CD4-positive, CD25-positive, alpha-beta regulatory T cell (primary cell): ENCODE measurements around the gene MTA1. TPM values are rescaled to one million over a fixed set of nuclear protein-coding genes. Genes with fewer than 3 reads are reported as not detected.

Experiments
- ATAC-seq, 2 donors: fragments of 150-1000 bp; cut with Tn5 transposase; one replicate each; pipeline ENCODE4 v1.10.0; 2021; ENCODE audit warnings: low read depth in 2 of 2, moderate number of reproducible peaks in 2 of 2, moderate library complexity in 1 of 2
- DNase-seq, 3 donors: peaks; one replicate each; pipeline versions ENCODE4 v3.0.0 to v3.0.0-alpha.2; 2012 to 2022; ENCODE audit warnings: mixed read lengths in 1 of 3
- H3K27ac ChIP-seq: one replicate; pipeline ENCODE4 v1.7.0; 2013; ENCODE audit warnings: mild to moderate bottlenecking, low read length; ENCODE audit not compliant: insufficient read depth, poor library complexity, severe bottlenecking
- H3K27me3 ChIP-seq: one replicate; pipeline ENCODE4 v1.7.0; 2013; ENCODE audit warnings: low read length; ENCODE audit not compliant: control insufficient read depth, insufficient read depth
- H3K36me3 ChIP-seq: one replicate; pipeline ENCODE4 v1.7.0; 2013; ENCODE audit warnings: mild to moderate bottlenecking, low read length, moderate library complexity; ENCODE audit not compliant: control insufficient read depth, insufficient read depth
- H3K4me1 ChIP-seq: 2 replicates; pipeline ENCODE4 v1.7.0; 2013; ENCODE audit warnings: mild to moderate bottlenecking, low read length; ENCODE audit not compliant: insufficient read depth, control insufficient read depth, poor library complexity, severe bottlenecking
- H3K4me3 ChIP-seq: one replicate; pipeline ENCODE4 v1.7.0; 2013; ENCODE audit warnings: low read depth, mild to moderate bottlenecking, low read length, moderate library complexity
- H3K9me3 ChIP-seq, 2 experiments: 1 replicate in 1 of 2; 2 replicates in 1 of 2; pipeline ENCODE4 v1.7.0; 2013; ENCODE audit warnings: low read length in 2 of 2, mild to moderate bottlenecking in 1 of 2, moderate library complexity in 1 of 2; ENCODE audit not compliant: control insufficient read depth in 2 of 2
- H3K27ac Mint-ChIP-seq, 3 donors: one replicate each; pipeline ENCODE4 v1.8.0; 2020 to 2022; ENCODE audit warnings: mild to moderate bottlenecking in 3 of 3, mixed read lengths in 3 of 3, moderate library complexity in 2 of 3
- H3K27me3 Mint-ChIP-seq: one replicate; pipeline ENCODE4 v1.8.0; 2022; ENCODE audit warnings: mild to moderate bottlenecking, mixed read lengths
- H3K36me3 Mint-ChIP-seq: one replicate; pipeline ENCODE4 v1.8.0; 2020; ENCODE audit warnings: mixed read lengths
- H3K4me1 Mint-ChIP-seq, 4 donors: one replicate each; pipeline ENCODE4 v1.8.0; 2020 to 2022; ENCODE audit warnings: mixed read lengths in 4 of 4, mild to moderate bottlenecking in 1 of 4
- H3K4me3 Mint-ChIP-seq, 4 donors: one replicate each; pipeline ENCODE4 v1.8.0; 2020 to 2022; ENCODE audit warnings: mild to moderate bottlenecking in 4 of 4, mixed read lengths in 4 of 4, moderate library complexity in 3 of 4
- H3K9me3 Mint-ChIP-seq, 7 donors: one replicate each; pipeline ENCODE4 v1.8.0; 2020 to 2022; ENCODE audit warnings: mixed read lengths in 7 of 7, mild to moderate bottlenecking in 3 of 7, moderate library complexity in 2 of 7
- polyA plus RNA-seq, 4 donors: library from polyadenylated mRNA; unstranded; fragments of 300-500 nt; fragmentation: Illumina TruSeq; gene quantifications; one replicate each; pipeline ENCODE4 v1.2.3, GENCODE V29; 2021
- total RNA-seq: library from RNA; stranded (reverse); gene quantifications from one replicate; pipeline ENCODE4 v1.2.3, GENCODE V29; 2022

MTA1 gene
- total and polyA plus RNA-seq, 5 donors from 2014 or later: 2.5 to 123 (median 3.1) TPM

- peaks cover 5% of the 10 kb centered on the region for H3K27me3 Mint-ChIP-seq
- H3K4me3 Mint-ChIP-seq: peak overlapping the region; percentile 87 to 95 (median 90)
- no peak overlapping the region for H3K4me3 ChIP-seq
- H3K9me3 ChIP-seq: no peaks in the 10 kb centered on the region
- peak overlapping the region; percentile 84 to 95 (median 91) for H3K27ac Mint-ChIP-seq
- peak overlapping the region; percentile 100 for H3K27ac ChIP-seq
- no peaks in the 10 kb centered on the region for H3K36me3 ChIP-seq
- peak; percentile 74 to 87 (median 80) for DNase-seq
- H3K4me1 Mint-ChIP-seq: peaks cover 0 to 38% (median 3%) of the 10 kb centered on the region in 4 donors
- peaks cover 48% of the 10 kb centered on the region for H3K4me1 ChIP-seq
- ATAC-seq: peak; percentile 2
- no peaks in the 10 kb centered on the region for H3K27me3 ChIP-seq
- no peaks in the 10 kb centered on the region for H3K9me3 Mint-ChIP-seq
- no peaks in the 10 kb centered on the region for H3K36me3 Mint-ChIP-seq
Observed at GRCh38 chr14:105491366-105491973, 71.8 kb downstream of the MTA1 start.

- ATAC-seq (no peak), DNase-seq (peak in 1 of 3 donors; percentile 0)
- Histone ChIP-seq H3K27me3 (no peaks in the 10 kb centered on the region), H3K36me3 (no peaks in the 10 kb centered on the region), H3K9me3 (no peaks in the 10 kb centered on the region), H3K27ac (peak overlapping the region; percentile 100), H3K4me3 (no peak overlapping the region), H3K4me1 (peaks cover 40% of the 10 kb centered on the region)
- peaks cover 5% of the 10 kb centered on the region for H3K27me3 Mint-ChIP-seq
- no peaks in the 10 kb centered on the region for H3K9me3 Mint-ChIP-seq
- peak overlapping the region in 2 of 3 donors; percentile 84 to 85 for H3K27ac Mint-ChIP-seq
- H3K4me3 Mint-ChIP-seq: peak overlapping the region; percentile 83 to 95 (median 88)
- H3K4me1 Mint-ChIP-seq: peaks cover 0 to 34% (median 3%) of the 10 kb centered on the region in 4 donors
- no peaks in the 10 kb centered on the region for H3K36me3 Mint-ChIP-seq
Observed at GRCh38 chr14:105492031-105492970, 72.7 kb downstream of the MTA1 start.

- no peaks in the 10 kb centered on the region for H3K27me3 ChIP-seq
- no peaks in the 10 kb centered on the region for H3K36me3 ChIP-seq
- Mint-ChIP-seq H3K4me3 (peak overlapping the region in 2 of 4 donors; percentile 52 to 63), H3K27me3 (peaks cover 5% of the 10 kb centered on the region), H3K4me1 (peaks cover 0 to 28% (median 3%) of the 10 kb centered on the region in 4 donors), H3K36me3 (no peaks in the 10 kb centered on the region), H3K27ac (peak overlapping the region in 1 of 3 donors; percentile 9), H3K9me3 (no peaks in the 10 kb centered on the region)
- no peak overlapping the region for H3K4me3 ChIP-seq
- ATAC-seq: no peak
- peaks cover 31% of the 10 kb centered on the region for H3K4me1 ChIP-seq
- H3K27ac ChIP-seq: no peak overlapping the region
- H3K9me3 ChIP-seq: no peaks in the 10 kb centered on the region
- DNase-seq: peak in 2 of 3 donors; percentile 1 to 3
Observed at GRCh38 chr14:105492971-105493871, 73.6 kb downstream of the MTA1 start.

- Histone ChIP-seq H3K4me3 (no peak overlapping the region), H3K9me3 (no peaks in the 10 kb centered on the region), H3K36me3 (no peaks in the 10 kb centered on the region), H3K4me1 (peaks cover 23% of the 10 kb centered on the region), H3K27ac (no peak overlapping the region), H3K27me3 (no peaks in the 10 kb centered on the region)
- peaks cover 0 to 23% (median 3%) of the 10 kb centered on the region in 4 donors for H3K4me1 Mint-ChIP-seq
- peak in 1 of 3 donors; percentile 6 for DNase-seq
- H3K27me3 Mint-ChIP-seq: peaks cover 5% of the 10 kb centered on the region
- ATAC-seq: no peak
- no peaks in the 10 kb centered on the region for H3K9me3 Mint-ChIP-seq
- peak overlapping the region in 2 of 3 donors; percentile 9 to 59 for H3K27ac Mint-ChIP-seq
- no peaks in the 10 kb centered on the region for H3K36me3 Mint-ChIP-seq
- H3K4me3 Mint-ChIP-seq: peak overlapping the region in 1 of 4 donors; percentile 29
Observed at GRCh38 chr14:105493921-105494605, 74.4 kb downstream of the MTA1 start.

GRCh38 chr14:105494606-105494929, 74.9 kb downstream of the MTA1 start:
- Mint-ChIP-seq H3K9me3 (no peaks in the 10 kb centered on the region), H3K4me3 (peak overlapping the region in 1 of 4 donors; percentile 29), H3K27me3 (peaks cover 5% of the 10 kb centered on the region), H3K4me1 (peaks cover 0 to 18% (median 1%) of the 10 kb centered on the region in 4 donors), H3K36me3 (no peaks in the 10 kb centered on the region), H3K27ac (no peak overlapping the region)
- DNase-seq (no peak), ATAC-seq (no peak)
- Histone ChIP-seq H3K36me3 (no peaks in the 10 kb centered on the region), H3K4me1 (peaks cover 18% of the 10 kb centered on the region), H3K27ac (no peak overlapping the region), H3K9me3 (no peaks in the 10 kb centered on the region), H3K4me3 (no peak overlapping the region), H3K27me3 (no peaks in the 10 kb centered on the region)

GRCh38 chr14:105495101-105495989, 75.7 kb downstream of the MTA1 start:
- Mint-ChIP-seq H3K4me3 (no peak overlapping the region), H3K36me3 (no peaks in the 10 kb centered on the region), H3K27ac (no peak overlapping the region), H3K9me3 (no peaks in the 10 kb centered on the region), H3K27me3 (peaks cover 5% of the 10 kb centered on the region), H3K4me1 (peaks cover 0 to 16% (median 0%) of the 10 kb centered on the region in 4 donors)
- H3K4me1 ChIP-seq: peaks cover 11% of the 10 kb centered on the region
- DNase-seq: no peak
- H3K27ac ChIP-seq: no peak overlapping the region
- no peaks in the 10 kb centered on the region for H3K27me3 ChIP-seq
- no peak overlapping the region for H3K4me3 ChIP-seq
- ATAC-seq: no peak
- H3K36me3 ChIP-seq: no peaks in the 10 kb centered on the region
- H3K9me3 ChIP-seq: no peaks in the 10 kb centered on the region
